HCT116 (cell line): ENCODE measurements around the gene AEBP1. TPM values are rescaled to one million over a fixed set of nuclear protein-coding genes. Genes with fewer than 3 reads are reported as not detected.
A peak's percentile ranks its signal among the peaks of the same experiment; 100 is the strongest.

Experiments used
- ATAC-seq: fragments of 200-7000 bp; cut with Tn5 transposase; 2 replicates; pipeline ENCODE4 v1.9.1; 2020; ENCODE audit warnings: mild to moderate bottlenecking, moderate library complexity
- BruUV-seq: library from RNA; stranded (reverse); fragments of 400-500 nt; replicated peaks from 2 replicates; lab custom pipeline; 2021; lab: Mats Ljungman, UMichigan
- CTCF ChIA-PET: fragments of 300-600 bp; sonication (Branson Sonifier 250); formaldehyde crosslinking; loops from one replicate; lab custom pipeline; 2021; ENCODE audit warnings: antibody characterized with exemption; lab: Charles Lee
- POLR2A ChIA-PET: fragments of 300-600, 350-600 bp; sonication (Branson Sonifier 250); formaldehyde crosslinking; loops from one replicate; lab custom pipeline; 2021; ENCODE audit warnings: antibody characterized with exemption; lab: Charles Lee
- RAD21 ChIA-PET, 2 experiments: fragments of 300-600 bp; sonication (Branson Sonifier 250); formaldehyde crosslinking; loops; one replicate each; lab custom pipeline; 2023; ENCODE audit warnings: low total read pairs in 2 of 2; ENCODE audit not compliant: uncharacterized antibody in 2 of 2, unreplicated experiment in 2 of 2, low non-redundant PET in 1 of 2; lab: Charles Lee
- DNase-seq: peaks from one replicate; pipeline ENCODE4 v3.0.0-alpha.2; 2010; ENCODE audit warnings: low read depth, low spot score
- H2AFZ ChIP-seq: fragments of 200-600 bp; shearing (Covaris generic), sonication (generic); 2 replicates; pipeline ENCODE4 v1.6.1; 2017; ENCODE audit warnings: low read depth, mixed run types, mixed read lengths, antibody characterized with exemption, low read length; ENCODE audit not compliant: poor library complexity, severe bottlenecking
- H3K27ac ChIP-seq: 2 replicates; pipeline ENCODE4 v1.5.1; 2012; ENCODE audit warnings: low read depth, low read length
- H3K27me3 ChIP-seq: fragments of 200-600 bp; sonication (generic); 2 replicates; pipeline ENCODE4 v1.6.1; 2016; ENCODE audit warnings: mixed run types, low read length, mixed read lengths; ENCODE audit not compliant: insufficient read depth
- H3K36me3 ChIP-seq, 2 experiments: fragments of 200-500 bp in 1 of 2; fragments of 200-600 bp in 1 of 2; sonication (Bioruptor generic) in 1 of 2; sonication (generic) in 1 of 2; 2 replicates each; pipeline versions ENCODE4 v1.5.1 to v1.6.1; 2014 to 2016; ENCODE audit warnings: low read length in 2 of 2, inconsistent platforms in 1 of 2, mixed read lengths in 1 of 2, mixed run types in 1 of 2; ENCODE audit not compliant: insufficient read depth in 2 of 2, control insufficient read depth in 1 of 2
- H3K4me1 ChIP-seq, 2 experiments: fragments of 200-600 bp in 1 of 2; sonication (generic) in 1 of 2; 2 replicates each; pipeline versions ENCODE4 v1.5.1 to v1.6.1; 2012 to 2017; ENCODE audit warnings: low read length in 2 of 2, inconsistent platforms in 1 of 2, mild to moderate bottlenecking in 1 of 2, mixed read lengths in 1 of 2, mixed run types in 1 of 2, moderate library complexity in 1 of 2; ENCODE audit not compliant: insufficient read depth in 2 of 2, control insufficient read depth in 1 of 2
- H3K4me2 ChIP-seq: fragments of 200-600 bp; sonication (generic); 2 replicates; pipeline ENCODE4 v1.6.1; 2017; ENCODE audit warnings: mixed run types, low read length, mixed read lengths
- H3K4me3 ChIP-seq, 2 experiments: fragments of 200-600 bp in 1 of 2; sonication (generic) in 1 of 2; replicated peaks in 1 of 2; 2 replicates each; pipeline ENCODE4 v1.5.1; 2011 to 2016; ENCODE audit warnings: low read length in 2 of 2, control low read depth in 1 of 2, low read depth in 1 of 2, mild to moderate bottlenecking in 1 of 2, mixed read lengths in 1 of 2, mixed run types in 1 of 2
- H3K79me2 ChIP-seq: fragments of 200-600 bp; sonication (generic); 2 replicates; pipeline ENCODE4 v1.6.1; 2017; ENCODE audit warnings: mild to moderate bottlenecking, mixed run types, low read length, moderate library complexity, mixed read lengths; ENCODE audit not compliant: insufficient read depth
- H3K9ac ChIP-seq: fragments of 200-600 bp; sonication (generic); 2 replicates; pipeline ENCODE4 v1.6.1; 2016; ENCODE audit warnings: low read length, mixed read lengths
- H3K9me2 ChIP-seq: fragments of 200-600 bp; sonication (generic), shearing (Covaris generic); 2 replicates; pipeline ENCODE4 v1.6.1; 2017; ENCODE audit warnings: mixed run types, mild to moderate bottlenecking, moderate library complexity; ENCODE audit not compliant: insufficient read depth
- H3K9me3 ChIP-seq, 2 experiments: fragments of 200-500 bp in 1 of 2; fragments of 200-600 bp in 1 of 2; sonication (Bioruptor generic) in 1 of 2; sonication (generic) in 1 of 2; 2 replicates each; pipeline ENCODE4 v1.6.1; 2014 to 2017; ENCODE audit warnings: low read length in 2 of 2, mixed read lengths in 2 of 2, inconsistent platforms in 1 of 2, low read depth in 1 of 2, mild to moderate bottlenecking in 1 of 2, mixed run types in 1 of 2, moderate library complexity in 1 of 2; ENCODE audit not compliant: control insufficient read depth in 1 of 2, insufficient read depth in 1 of 2
- H4K20me1 ChIP-seq: fragments of 200-600 bp; sonication (generic), shearing (Covaris generic); 2 replicates; pipeline ENCODE4 v1.6.1; 2017; ENCODE audit warnings: mixed run types, mild to moderate bottlenecking, moderate library complexity; ENCODE audit not compliant: insufficient read depth
- ATF3 ChIP-seq: IDR thresholded peaks from 2 replicates; pipeline ENCODE4 v1.6.1; 2012
- CBX3 ChIP-seq: IDR thresholded peaks from 2 replicates; pipeline ENCODE4 v1.6.1; 2012; ENCODE audit warnings: low read depth
- CTCF ChIP-seq, 3 experiments: fragments of 200-600 bp in 1 of 3; sonication (generic) in 1 of 3; IDR thresholded peaks in 2 of 3; conservative IDR thresholded peaks in 1 of 3; 2 replicates each; pipeline ENCODE4 v1.5.1; 2012 to 2017; ENCODE audit warnings: low read depth in 2 of 3, low read length in 2 of 3, antibody characterized with exemption in 1 of 3, borderline replicate concordance in 1 of 3, control low read depth in 1 of 3, mild to moderate bottlenecking in 1 of 3, mixed read lengths in 1 of 3, mixed run types in 1 of 3, moderate library complexity in 1 of 3; ENCODE audit not compliant: insufficient read depth in 1 of 3
- EZH2 ChIP-seq: fragments of 200-600 bp; sonication (generic); IDR thresholded peaks from 2 replicates; pipeline ENCODE4 v1.6.1; 2017; ENCODE audit warnings: antibody characterized with exemption, mixed run types
- EZH2phosphoT487 ChIP-seq: fragments of 200-600 bp; IDR thresholded peaks from 2 replicates; pipeline ENCODE4 v1.6.1; 2018; ENCODE audit warnings: antibody characterized with exemption, borderline replicate concordance
- JUND ChIP-seq: IDR thresholded peaks from 2 replicates; pipeline ENCODE4 v1.6.1; 2012
- MAX ChIP-seq: IDR thresholded peaks from 2 replicates; pipeline ENCODE4 v1.6.1; 2012
- POLR2A ChIP-seq: IDR thresholded peaks from 2 replicates; pipeline ENCODE4 v1.7.0; 2011; ENCODE audit warnings: borderline replicate concordance; ENCODE audit not compliant: insufficient read depth, insufficient read length; ENCODE audit errors: extremely low read depth
- POLR2AphosphoS5 ChIP-seq: IDR thresholded peaks from 2 replicates; pipeline ENCODE4 v1.6.1; 2011; ENCODE audit warnings: mild to moderate bottlenecking, low read depth, low read length, moderate library complexity
- RAD21 ChIP-seq: IDR thresholded peaks from 2 replicates; pipeline ENCODE4 v1.6.1; 2012; ENCODE audit warnings: low read depth, mild to moderate bottlenecking
- REST ChIP-seq: IDR thresholded peaks from 2 replicates; pipeline ENCODE4 v1.6.1; 2012; ENCODE audit warnings: low read depth
- SIN3A ChIP-seq: IDR thresholded peaks from 2 replicates; pipeline ENCODE4 v1.6.1; 2012; ENCODE audit warnings: low read depth
- YY1 ChIP-seq: IDR thresholded peaks from 2 replicates; pipeline ENCODE4 v1.6.1; 2011; ENCODE audit warnings: low read length, low read depth, moderate library complexity, mild to moderate bottlenecking; ENCODE audit not compliant: insufficient replicate concordance; ENCODE audit errors: extremely low read depth
- ZFX ChIP-seq: fragments of 450-650 bp; IDR thresholded peaks from 2 replicates; pipeline ENCODE4 v1.6.1; 2017
- intact Hi-C: fragments of 100-400 bp; cut with micrococcal nuclease; formaldehyde crosslinking; loops from 2 replicates; pipeline ENCODE4 v1.10.0; 2022
- total RNA-seq: library from RNA; stranded (reverse); gene quantifications from one replicate; pipeline ENCODE4 v1.2.1, GENCODE V29; 2021; ENCODE audit not compliant: unreplicated experiment

AEBP1 gene
- total RNA-seq, 1 experiment from 2014 or later = 0.49 TPM

- POLR2A ChIA-PET = no interaction called here
- Histone ChIP-seq H3K36me3 (peaks cover 9 to 15% of the 10 kb centered on the region in 2 experiments; a peak in 3 of 4 replicates), H3K4me3 (no peak overlapping the region), H3K9me2 (no peaks in the 10 kb centered on the region), H2AFZ (no peak overlapping the region), H3K4me1 (no peaks in the 10 kb centered on the region), H3K4me2 (no peak overlapping the region), H3K27me3 (no peaks in the 10 kb centered on the region), H4K20me1 (no peaks in the 10 kb centered on the region), H3K27ac (no peak overlapping the region), H3K79me2 (no peaks in the 10 kb centered on the region), H3K9me3 (no peaks in the 10 kb centered on the region), H3K9ac (no peak overlapping the region)
- intact Hi-C loops = no loop called here
- RAD21 ChIA-PET = no interaction called here
- no peak for DNase-seq
- TF ChIP-seq EZH2 (no peak), ZFX (no peak), POLR2A (no peak), JUND (no peak), RAD21 (no peak), ATF3 (no peak), CBX3 (no peak), MAX (no peak), YY1 (no peak), POLR2AphosphoS5 (no peak; the same call in 1 of the 2 replicates), EZH2phosphoT487 (no peak), SIN3A (no peak), REST (no peak), CTCF (IDR thresholded peaks at IDR 0.05 in 2 of 3, conservative IDR thresholded peaks at IDR 0.05 in 1 of 3; ENCODE audit: borderline replicate concordance in 1 of 3, insufficient read depth in 1 of 3, low read depth in 2 of 3, low read length in 2 of 3) (no peak)
- BruUV-seq = no TSS peak
- peak; percentile 8; the same call in 1 of the 2 replicates for ATAC-seq
- CTCF ChIA-PET = no interaction called here
Measured at GRCh38 chr7:44112231-44112996, 8.3 kb downstream of the AEBP1 start.
